Endothelial cell of umbilical vein (primary cell): ENCODE data around the gene CCSAP. TPM values are rescaled to one million over a fixed set of nuclear protein-coding genes. Genes with fewer than 3 reads are reported as not detected.
"Not testable (repeated sequence)": the region's sequence is repeated elsewhere in the genome, so short reads cannot be mapped to it uniquely, and the experiment has no call there.

Experiments used
- BruUV-seq: library from RNA; stranded (reverse); fragments of 400-500 nt; replicated peaks from 2 replicates; lab custom pipeline; 2021; lab: Mats Ljungman, UMichigan
- CTCF ChIA-PET: fragments of 300-600, 350-600 bp; sonication (Branson Sonifier 250); formaldehyde crosslinking; loops from one replicate; lab custom pipeline; 2021; ENCODE audit warnings: antibody characterized with exemption, inconsistent platforms; lab: Charles Lee
- POLR2A ChIA-PET: fragments of 300-600, 350-600 bp; sonication (Branson Sonifier 250); formaldehyde crosslinking; loops from one replicate; lab custom pipeline; 2021; ENCODE audit warnings: antibody characterized with exemption, inconsistent platforms; lab: Charles Lee
- DNase-seq: peaks from one replicate; pipeline ENCODE4 v3.0.0-alpha.2; 2011; ENCODE audit warnings: low read depth, low spot score
- FAIRE-seq: peaks from 2 replicates; lab custom pipeline; 2011; peaks lifted over from hg19 to GRCh38; lab: Jason Lieb, UNC
- H2AFZ ChIP-seq: 2 replicates; pipeline ENCODE4 v1.6.0; 2012; ENCODE audit warnings: low read depth, low read length, control low read depth, inconsistent platforms
- H3K27ac ChIP-seq: 2 replicates; pipeline ENCODE4 v1.5.1; 2011; ENCODE audit warnings: low read depth, mild to moderate bottlenecking, control low read depth, low read length, moderate library complexity; ENCODE audit not compliant: insufficient read depth
- H3K27me3 ChIP-seq, 2 experiments: 2 replicates each; pipeline versions ENCODE4 v1.6.0 to v1.6.1; 2011; ENCODE audit warnings: low read length in 2 of 2, mixed read lengths in 1 of 2; ENCODE audit not compliant: control insufficient read depth in 2 of 2, insufficient read depth in 2 of 2
- H3K36me3 ChIP-seq, 2 experiments: 2 replicates in 1 of 2; 3 replicates in 1 of 2; pipeline ENCODE4 v1.5.1; 2011; ENCODE audit warnings: low read length in 2 of 2, mild to moderate bottlenecking in 1 of 2, moderate library complexity in 1 of 2; ENCODE audit not compliant: control insufficient read depth in 2 of 2, insufficient read depth in 2 of 2; ENCODE audit errors: extremely low read depth in 1 of 2
- H3K4me1 ChIP-seq: 3 replicates; pipeline ENCODE4 v1.5.1; 2011; ENCODE audit warnings: mild to moderate bottlenecking, low read length; ENCODE audit not compliant: control insufficient read depth, insufficient read depth; ENCODE audit errors: extremely low read depth
- H3K4me2 ChIP-seq: 2 replicates; pipeline ENCODE4 v1.6.1; 2011; ENCODE audit warnings: low read length, control low read depth, mixed read lengths; ENCODE audit not compliant: insufficient read depth
- H3K4me3 ChIP-seq, 3 experiments: fragments of 200-600 bp in 1 of 3; sonication (generic), shearing (Covaris generic) in 1 of 3; replicated peaks in 1 of 3; 2 replicates each; pipeline ENCODE4 v1.5.1; 2011 to 2016; ENCODE audit warnings: control low read depth in 3 of 3, low read length in 3 of 3, mild to moderate bottlenecking in 2 of 3, inconsistent platforms in 1 of 3, low read depth in 1 of 3, moderate library complexity in 1 of 3; ENCODE audit not compliant: insufficient read depth in 1 of 3
- H3K79me2 ChIP-seq: 2 replicates; pipeline ENCODE4 v1.6.0; 2012; ENCODE audit warnings: low read length, inconsistent platforms; ENCODE audit not compliant: control insufficient read depth, insufficient read depth
- H3K9ac ChIP-seq: replicated peaks from 2 replicates; pipeline ENCODE3; 2011; ENCODE audit warnings: low read length, control low read depth; ENCODE audit not compliant: insufficient read depth; ENCODE audit errors: extremely low read depth
- H3K9me1 ChIP-seq: replicated peaks from 3 replicates; pipeline ENCODE4 v1.6.0; 2011; ENCODE audit warnings: mild to moderate bottlenecking, low read length; ENCODE audit not compliant: control insufficient read depth, insufficient read depth; ENCODE audit errors: extremely low read depth
- H3K9me3 ChIP-seq: replicated peaks from 2 replicates; pipeline ENCODE4 v1.5.1; 2012; ENCODE audit warnings: low read length, inconsistent platforms; ENCODE audit not compliant: control insufficient read depth, insufficient read depth
- H4K20me1 ChIP-seq: replicated peaks from 2 replicates; pipeline ENCODE3; 2011; ENCODE audit warnings: mild to moderate bottlenecking, low read length; ENCODE audit not compliant: control insufficient read depth, insufficient read depth; ENCODE audit errors: extremely low read depth
- EZH2 ChIP-seq: IDR thresholded peaks from 2 replicates; pipeline ENCODE4 v1.6.1; 2012; ENCODE audit warnings: borderline replicate concordance, low read depth, mild to moderate bottlenecking, moderate library complexity, low read length, inconsistent platforms; ENCODE audit not compliant: severe bottlenecking
- FOS ChIP-seq: IDR thresholded peaks from 2 replicates; pipeline ENCODE4 v1.6.1; 2011; ENCODE audit warnings: mild to moderate bottlenecking, low read length, moderate library complexity, borderline replicate concordance; ENCODE audit not compliant: insufficient read depth
- GATA2 ChIP-seq: IDR thresholded peaks from 2 replicates; pipeline ENCODE4 v1.7.0; 2011; ENCODE audit warnings: low read depth, mild to moderate bottlenecking, moderate library complexity, mixed read lengths, low read length; ENCODE audit not compliant: insufficient read length, insufficient read depth
- JUN ChIP-seq: IDR thresholded peaks from 2 replicates; pipeline ENCODE4 v1.6.1; 2011; ENCODE audit warnings: borderline replicate concordance, low read depth; ENCODE audit not compliant: insufficient read length, insufficient read depth
- MYC ChIP-seq: IDR thresholded peaks from one replicate; pipeline ENCODE4 v1.6.1; 2011; ENCODE audit warnings: mild to moderate bottlenecking, low read depth, low read length
- POLR2A ChIP-seq: IDR thresholded peaks from 2 replicates; pipeline ENCODE4 v1.6.1; 2012; ENCODE audit warnings: low read depth, mild to moderate bottlenecking, control low read depth, low read length
- POLR2AphosphoS5 ChIP-seq: IDR thresholded peaks from 2 replicates; pipeline ENCODE4 v1.6.1; 2012; ENCODE audit warnings: low read depth, mild to moderate bottlenecking, control low read depth, low read length, moderate library complexity; ENCODE audit not compliant: insufficient read depth
- dilution Hi-C: fragments of 300-500 bp; cut with MboI; formaldehyde crosslinking; loops from one replicate; pipeline ENCODE4 v1.15.0; 2019; ENCODE audit warnings: low sequenced_read_pairs; ENCODE audit not compliant: extremely low pct_ligation_motif_present
- intact Hi-C: fragments of 100-400 bp; cut with micrococcal nuclease; formaldehyde crosslinking; loops from one replicate; pipeline ENCODE4 v1.10.0; 2022
- polyA plus RNA-seq, 4 experiments: library from polyadenylated mRNA; depleted of rRNA in 3 of 4; stranded (reverse) in 3 of 4; unstranded in 1 of 4; fragments of >200 nt; gene quantifications; 2 replicates each; pipeline versions ENCODE4 v1.2.1 to v1.2.3, GENCODE V29; 2011 to 2012; ENCODE audit warnings: missing spikeins in 1 of 4
- total RNA-seq: library from RNA; stranded (reverse); gene quantifications from 2 replicates; pipeline ENCODE4 v1.2.3, GENCODE V29; 2021
- TF ChIP-seq, protein P1 (sequence below), 2 donors: IDR thresholded peaks; 1 replicate in 1 of 2; 2 replicates in 1 of 2; pipeline ENCODE4 v1.5.1; 2011; ENCODE audit warnings: low read length in 2 of 2, mild to moderate bottlenecking in 2 of 2, moderate library complexity in 2 of 2, control low read depth in 1 of 2, inconsistent platforms in 1 of 2, low read depth in 1 of 2; ENCODE audit not compliant: insufficient read depth in 1 of 2; ENCODE audit errors: extremely low read depth in 1 of 2
- TF ChIP-seq, protein P2 (sequence below): IDR thresholded peaks from 2 replicates; pipeline ENCODE4 v1.6.1; 2011; ENCODE audit not compliant: insufficient read depth, insufficient read length

The CCSAP gene
- total and polyA plus RNA-seq, 2 donors (not counting 3 experiments of a cell fraction or from before 2014, with no cell fraction given) = 1.3 to 5.7 TPM

- no peaks in the 10 kb centered on the region for H4K20me1 ChIP-seq
- H3K79me2 ChIP-seq = no peaks in the 10 kb centered on the region
- H2AFZ ChIP-seq = no peak overlapping the region
- no peak overlapping the region for H3K27ac ChIP-seq
- POLR2A ChIA-PET = no interaction called here
- H3K9me3 ChIP-seq = no peaks in the 10 kb centered on the region
- intact Hi-C loops = no loop called here
- FAIRE-seq = no peak
- dilution Hi-C loops = no loop called here
- no peaks in the 10 kb centered on the region for H3K9me1 ChIP-seq
- no peak for TF ChIP-seq POLR2AphosphoS5
- no peak for TF ChIP-seq MYC
- TF ChIP-seq FOS = no peak
- no peak for TF ChIP-seq GATA2
- no peak for TF ChIP-seq POLR2A
- TF ChIP-seq JUN = no peak
- no peak for TF ChIP-seq EZH2
- TF ChIP-seq, protein P1, sequence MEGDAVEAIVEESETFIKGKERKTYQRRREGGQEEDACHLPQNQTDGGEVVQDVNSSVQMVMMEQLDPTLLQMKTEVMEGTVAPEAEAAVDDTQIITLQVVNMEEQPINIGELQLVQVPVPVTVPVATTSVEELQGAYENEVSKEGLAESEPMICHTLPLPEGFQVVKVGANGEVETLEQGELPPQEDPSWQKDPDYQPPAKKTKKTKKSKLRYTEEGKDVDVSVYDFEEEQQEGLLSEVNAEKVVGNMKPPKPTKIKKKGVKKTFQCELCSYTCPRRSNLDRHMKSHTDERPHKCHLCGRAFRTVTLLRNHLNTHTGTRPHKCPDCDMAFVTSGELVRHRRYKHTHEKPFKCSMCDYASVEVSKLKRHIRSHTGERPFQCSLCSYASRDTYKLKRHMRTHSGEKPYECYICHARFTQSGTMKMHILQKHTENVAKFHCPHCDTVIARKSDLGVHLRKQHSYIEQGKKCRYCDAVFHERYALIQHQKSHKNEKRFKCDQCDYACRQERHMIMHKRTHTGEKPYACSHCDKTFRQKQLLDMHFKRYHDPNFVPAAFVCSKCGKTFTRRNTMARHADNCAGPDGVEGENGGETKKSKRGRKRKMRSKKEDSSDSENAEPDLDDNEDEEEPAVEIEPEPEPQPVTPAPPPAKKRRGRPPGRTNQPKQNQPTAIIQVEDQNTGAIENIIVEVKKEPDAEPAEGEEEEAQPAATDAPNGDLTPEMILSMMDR (IDR thresholded peaks at IDR 0.05; ENCODE audit: extremely low read depth in 1 of 2, insufficient read depth in 1 of 2, low read depth in 1 of 2, low read length in 2 of 2) = no peak
- TF ChIP-seq, protein P2, sequence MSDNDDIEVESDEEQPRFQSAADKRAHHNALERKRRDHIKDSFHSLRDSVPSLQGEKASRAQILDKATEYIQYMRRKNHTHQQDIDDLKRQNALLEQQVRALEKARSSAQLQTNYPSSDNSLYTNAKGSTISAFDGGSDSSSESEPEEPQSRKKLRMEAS = no peak
- CTCF ChIA-PET = interaction anchor here (1.4 kb wide), 1 partner anchor 66 kb away, joined by 3 read pairs; no protein-coding TSS in a partner anchor
- no peak overlapping the region for H3K4me2 ChIP-seq
- H3K36me3 ChIP-seq = peaks cover 0 to 2% of the 10 kb centered on the region in 2 experiments
- H3K4me3 ChIP-seq = no peak overlapping the region
- H3K4me1 ChIP-seq = no peaks in the 10 kb centered on the region
- no peak overlapping the region for H3K9ac ChIP-seq
- no TSS peak for BruUV-seq
- H3K27me3 ChIP-seq = no peaks in the 10 kb centered on the region
- no peak for DNase-seq
Observed at GRCh38 chr1:229293528-229294204, 49.2 kb downstream of the CCSAP start.

- H3K27me3 ChIP-seq, H3K4me2 ChIP-seq, intact Hi-C loops, H3K9me3 ChIP-seq, H3K27ac ChIP-seq, H2AFZ ChIP-seq, H3K4me1 ChIP-seq, H3K4me3 ChIP-seq, H3K9me1 ChIP-seq, BruUV-seq, H4K20me1 ChIP-seq, dilution Hi-C loops, FAIRE-seq, DNase-seq, H3K36me3 ChIP-seq, POLR2A ChIA-PET, H3K9ac ChIP-seq: not testable (repeated sequence)
- CTCF ChIA-PET = interaction anchor here (0.9 kb wide), 1 partner anchor 33 kb away, joined by 3 read pairs; no protein-coding TSS in a partner anchor
- peaks cover 11% of the 10 kb centered on the region for H3K79me2 ChIP-seq
Observed at GRCh38 chr1:229291686-229292085, 51.2 kb downstream of the CCSAP start.
